Keratinocyte (primary cell): ENCODE measurements around the gene CREB3L1. TPM values are rescaled to one million over a fixed set of nuclear protein-coding genes. Genes with fewer than 3 reads are reported as not detected.

Experiments
- DNase-seq: peaks from one replicate; pipeline ENCODE4 v3.0.0-alpha.2; 2011; ENCODE audit warnings: low read depth, missing footprints, low spot score
- FAIRE-seq: peaks from 2 replicates; lab custom pipeline; 2011; peaks lifted over from hg19 to GRCh38; lab: Jason Lieb, UNC
- H2AFZ ChIP-seq: 2 replicates; pipeline ENCODE4 v1.6.0; 2012; ENCODE audit warnings: low read length, control low read depth, inconsistent platforms; ENCODE audit not compliant: control insufficient read depth
- H3K27ac ChIP-seq: 2 replicates; pipeline ENCODE4 v1.5.1; 2011; ENCODE audit warnings: low read length; ENCODE audit not compliant: control insufficient read depth, insufficient read depth
- H3K27me3 ChIP-seq: 3 replicates; pipeline ENCODE4 v1.6.0; 2011; ENCODE audit warnings: low read length; ENCODE audit not compliant: control insufficient read depth, insufficient read depth; ENCODE audit errors: extremely low read depth
- H3K36me3 ChIP-seq, 2 experiments: 2 replicates in 1 of 2; 3 replicates in 1 of 2; pipeline ENCODE4 v1.5.1; 2011; ENCODE audit warnings: low read length in 2 of 2, mild to moderate bottlenecking in 1 of 2; ENCODE audit not compliant: control insufficient read depth in 2 of 2, insufficient read depth in 2 of 2; ENCODE audit errors: extremely low read depth in 1 of 2
- H3K4me1 ChIP-seq: 3 replicates; pipeline ENCODE4 v1.5.1; 2011; ENCODE audit warnings: low read length; ENCODE audit not compliant: control insufficient read depth, insufficient read depth; ENCODE audit errors: extremely low read depth
- H3K4me2 ChIP-seq: 3 replicates; pipeline ENCODE4 v1.6.0; 2011; ENCODE audit warnings: low read depth, low read length; ENCODE audit not compliant: control insufficient read depth, insufficient read depth; ENCODE audit errors: extremely low read depth
- H3K4me3 ChIP-seq, 3 experiments: fragments of 200-600 bp in 1 of 3; sonication (generic) in 1 of 3; 2 replicates in 2 of 3; 3 replicates in 1 of 3; pipeline ENCODE4 v1.5.1; 2011 to 2016; ENCODE audit warnings: low read length in 3 of 3, mild to moderate bottlenecking in 3 of 3, control low read depth in 2 of 3, inconsistent platforms in 1 of 3, low read depth in 1 of 3, mixed read lengths in 1 of 3, mixed run types in 1 of 3, moderate library complexity in 1 of 3; ENCODE audit not compliant: control insufficient read depth in 2 of 3, insufficient read depth in 2 of 3; ENCODE audit errors: extremely low read depth in 1 of 3
- H3K79me2 ChIP-seq: 2 replicates; pipeline ENCODE4 v1.6.0; 2012; ENCODE audit warnings: low read length; ENCODE audit not compliant: control insufficient read depth, insufficient read depth
- H3K9ac ChIP-seq: 3 replicates; pipeline ENCODE4 v1.6.0; 2011; ENCODE audit warnings: low read length; ENCODE audit not compliant: control insufficient read depth, insufficient read depth; ENCODE audit errors: extremely low read depth
- H3K9me1 ChIP-seq: 3 replicates; pipeline ENCODE4 v1.6.0; 2011; ENCODE audit warnings: low read length; ENCODE audit not compliant: control insufficient read depth, insufficient read depth; ENCODE audit errors: extremely low read depth
- H3K9me3 ChIP-seq: 2 replicates; pipeline ENCODE4 v1.5.1; 2012; ENCODE audit warnings: low read depth, low read length; ENCODE audit not compliant: control insufficient read depth
- H4K20me1 ChIP-seq: 3 replicates; pipeline ENCODE4 v1.6.0; 2011; ENCODE audit warnings: low read length; ENCODE audit not compliant: control insufficient read depth, insufficient read depth; ENCODE audit errors: extremely low read depth
- CTCF ChIP-seq, 3 experiments: IDR thresholded peaks in 1 of 3; conservative IDR thresholded peaks in 1 of 3; optimal IDR thresholded peaks in 1 of 3; 2 replicates in 2 of 3; 3 replicates in 1 of 3; pipeline versions ENCODE3 to v1.5.1; 2011; ENCODE audit warnings: low read length in 3 of 3, mild to moderate bottlenecking in 3 of 3, moderate library complexity in 2 of 3, control low read depth in 1 of 3, inconsistent platforms in 1 of 3; ENCODE audit not compliant: insufficient read depth in 2 of 3; ENCODE audit errors: extremely low read depth in 1 of 3
- EZH2 ChIP-seq: IDR thresholded peaks from one replicate; pipeline ENCODE4 v1.6.1; 2012; ENCODE audit warnings: inconsistent platforms, mild to moderate bottlenecking, low read length, moderate library complexity
- dilution Hi-C: fragments of 300-500 bp; cut with MboI; formaldehyde crosslinking; loops from one replicate; pipeline ENCODE4 v1.7.0; 2020; ENCODE audit warnings: low sequenced_read_pairs; ENCODE audit not compliant: extremely low pct_ligation_motif_present
- polyA plus RNA-seq, 5 experiments: library from polyadenylated mRNA; depleted of rRNA in 3 of 5; stranded (reverse) in 3 of 5; stranded (forward) in 1 of 5; unstranded in 1 of 5; fragments of >200 nt; gene quantifications; 1 replicate in 1 of 5; 2 replicates in 3 of 5; 3 replicates in 1 of 5; pipeline versions ENCODE4 v1.2.1 to v1.2.3, GENCODE V29; 2011 to 2012; ENCODE audit warnings: missing spikeins in 2 of 5, low read depth in 1 of 5, low replicate concordance in 1 of 5

CREB3L1 gene
- polyA plus RNA-seq, 1 donor (not counting 4 experiments of a cell fraction or from before 2014, with no cell fraction given), result not detected

GRCh38 chr11:46364791-46365190 is 87.3 kb downstream of the CREB3L1 start:
- Histone ChIP-seq H3K27me3 (no peaks in the 10 kb centered on the region), H3K79me2 (peaks cover 49% of the 10 kb centered on the region), H3K4me2 (no peak overlapping the region), H3K4me1 (peaks cover 3% of the 10 kb centered on the region), H3K4me3 (no peak overlapping the region), H4K20me1 (peaks cover 14% of the 10 kb centered on the region), H3K9me3 (no peaks in the 10 kb centered on the region), H3K9ac (no peak overlapping the region), H3K36me3 (peaks cover 15 to 31% of the 10 kb centered on the region in 2 experiments), H3K9me1 (peaks cover 3% of the 10 kb centered on the region), H2AFZ (no peak overlapping the region), H3K27ac (no peak overlapping the region)
- FAIRE-seq, result no peak
- dilution Hi-C loops, result no loop called here
- no peak for TF ChIP-seq CTCF (optimal IDR thresholded peaks at IDR 0.05 in 1 of 3, IDR thresholded peaks at IDR 0.05 in 1 of 3, conservative IDR thresholded peaks at IDR 0.05 in 1 of 3; ENCODE audit: extremely low read depth in 1 of 3, insufficient read depth in 2 of 3, low read length in 3 of 3)
- no peak for TF ChIP-seq EZH2
- DNase-seq, result no peak

GRCh38 chr11:46366260-46366659 is 88.8 kb downstream of the CREB3L1 start:
- dilution Hi-C loops, result no loop called here
- H3K79me2 ChIP-seq, result peaks cover 40% of the 10 kb centered on the region
- no peak for FAIRE-seq

More at GRCh38 chr11:46366260-46366659, 88.8 kb downstream of the CREB3L1 start:
- Histone ChIP-seq H3K9me3 (no peaks in the 10 kb centered on the region), H3K9ac (no peak overlapping the region), H3K27ac (no peak overlapping the region), H3K9me1 (peaks cover 3% of the 10 kb centered on the region), H3K4me2 (no peak overlapping the region), H2AFZ (no peak overlapping the region), H3K4me1 (peaks cover 3% of the 10 kb centered on the region), H3K4me3 (no peak overlapping the region), H3K36me3 (peaks cover 22 to 38% of the 10 kb centered on the region in 2 experiments), H4K20me1 (peaks cover 11% of the 10 kb centered on the region), H3K27me3 (no peaks in the 10 kb centered on the region)
- DNase-seq, result no peak
- TF ChIP-seq CTCF (optimal IDR thresholded peaks at IDR 0.05 in 1 of 3, IDR thresholded peaks at IDR 0.05 in 1 of 3, conservative IDR thresholded peaks at IDR 0.05 in 1 of 3; ENCODE audit: extremely low read depth in 1 of 3, insufficient read depth in 2 of 3, low read length in 3 of 3) (no peak), EZH2 (no peak)
